Sigmoid colon (tissue), 7 donors: ENCODE results near the gene PRKN. TPM values are rescaled to one million over a fixed set of nuclear protein-coding genes. Genes with fewer than 3 reads are reported as not detected.

Source experiments
- DNase-seq: peaks from one replicate; pipeline ENCODE4 v3.0.0-alpha.2; 2019
- H3K27ac ChIP-seq, 4 donors: fragments of 200-600 bp; sonication (generic); one replicate each; pipeline ENCODE4 v1.5.1; 2016 to 2019; ENCODE audit warnings: mild to moderate bottlenecking in 1 of 4
- H3K27me3 ChIP-seq, 3 donors: fragments of 200-600 bp; sonication (generic); one replicate each; pipeline ENCODE4 v1.5.1; 2019; ENCODE audit warnings: mild to moderate bottlenecking in 1 of 3
- H3K36me3 ChIP-seq, 4 donors: fragments of 200-600 bp; sonication (generic); one replicate each; pipeline ENCODE4 v1.5.1; 2016 to 2019
- H3K4me1 ChIP-seq, 4 donors: fragments of 200-600 bp; sonication (generic); one replicate each; pipeline ENCODE4 v1.5.1; 2017 to 2019
- H3K4me3 ChIP-seq, 4 donors: fragments of 200-600 bp; sonication (generic); one replicate each; pipeline ENCODE4 v1.5.1; 2017 to 2019; ENCODE audit warnings: mild to moderate bottlenecking in 2 of 4, moderate library complexity in 1 of 4
- H3K9me3 ChIP-seq, 4 donors: fragments of 200-600 bp in 3 of 4; sonication (generic) in 3 of 4; one replicate each; pipeline versions ENCODE4 v1.5.1 to v1.6.1; 2013 to 2019
- CTCF ChIP-seq, 4 experiments: fragments of 450-650 bp in 3 of 4; fragments of 200-600 bp in 1 of 4; IDR thresholded peaks; one replicate each; pipeline ENCODE4 v1.5.1; 2016 to 2019; ENCODE audit warnings: antibody characterized with exemption in 4 of 4, mild to moderate bottlenecking in 3 of 4, moderate library complexity in 2 of 4
- EP300 ChIP-seq, 4 donors: sonication (generic); formaldehyde crosslinking; IDR thresholded peaks; one replicate each; pipeline ENCODE4 v1.6.1; 2017; ENCODE audit warnings: antibody characterized with exemption in 4 of 4
- POLR2A ChIP-seq, 2 donors: fragments of 450-650 bp; IDR thresholded peaks; one replicate each; pipeline ENCODE4 v1.6.1; 2016; ENCODE audit warnings: antibody characterized with exemption in 2 of 2, mild to moderate bottlenecking in 2 of 2, moderate library complexity in 2 of 2
- POLR2AphosphoS5 ChIP-seq, 4 donors: sonication (generic); formaldehyde crosslinking; IDR thresholded peaks; one replicate each; pipeline ENCODE4 v1.6.1; 2017; ENCODE audit warnings: antibody characterized with exemption in 4 of 4
- WGBS, 2 donors: extraction: QIAGEN DNeasy Blood & Tissue Kit; methylation state at CpG; one replicate each; pipeline ENCODE4 v1.1.7; 2013; 5-methylcytosine and 5-hydroxymethylcytosine counted together
- intact Hi-C: fragments of 100-400 bp; cut with DNase I; formaldehyde crosslinking; loops from one replicate; pipeline ENCODE4 v1.15.1; 2023
- polyA plus RNA-seq, 3 donors: library from polyadenylated mRNA; stranded (reverse); fragments of 200-250 nt; gene quantifications; one replicate each; pipeline ENCODE4 v1.2.3, GENCODE V29; 2013
- total RNA-seq, 4 donors: library from RNA; depleted of rRNA; stranded (reverse); fragments of >200 nt; gene quantifications; one replicate each; pipeline ENCODE4 v1.1.0, GENCODE V29; 2016
- donor health status: healthy with polysubstance abuse.
- donor health status: Bipolar disorder and iron deficiency.
- donor health status: healthy.

Gene PRKN
- total and polyA plus RNA-seq, 7 donors = 0.38 to 173 (median 9.7) TPM

- Histone ChIP-seq H3K27me3 (no peaks in the 10 kb centered on the region), H3K27ac (no peak overlapping the region), H3K9me3 (no peaks in the 10 kb centered on the region), H3K36me3 (no peaks in the 10 kb centered on the region), H3K4me3 (no peak overlapping the region), H3K4me1 (no peaks in the 10 kb centered on the region)
- no peak for DNase-seq
- TF ChIP-seq EP300 (IDR thresholded peaks at IDR 0.05) (no peak), POLR2A (IDR thresholded peaks at IDR 0.05) (no peak), CTCF (IDR thresholded peaks at IDR 0.05) (no peak), POLR2AphosphoS5 (IDR thresholded peaks at IDR 0.05) (no peak)
- WGBS, 2 donors = 92 to 93% methylated on average over 4 of the region's 4 CpGs
- intact Hi-C loops = no loop called here
Observed at GRCh38 chr6:162358625-162359024, 368.9 kb downstream of the PRKN start.

GRCh38 chr6:162345051-162345511, 382.5 kb downstream of the PRKN start:
- TF ChIP-seq POLR2AphosphoS5 (IDR thresholded peaks at IDR 0.05) (no peak), CTCF (IDR thresholded peaks at IDR 0.05) (no peak), EP300 (IDR thresholded peaks at IDR 0.05) (no peak)
- Histone ChIP-seq H3K9me3 (no peaks in the 10 kb centered on the region), H3K4me3 (no peak overlapping the region), H3K36me3 (no peaks in the 10 kb centered on the region), H3K27me3 (no peaks in the 10 kb centered on the region), H3K4me1 (no peaks in the 10 kb centered on the region), H3K27ac (no peak overlapping the region)
- 59 to 72% methylated on average over 4 of the region's 4 CpGs for WGBS, 2 donors
- intact Hi-C loops = no loop called here
- DNase-seq = no peak

GRCh38 chr6:162344646-162345010, 382.9 kb downstream of the PRKN start:
- TF ChIP-seq EP300 (IDR thresholded peaks at IDR 0.05) = no peak
- no peak for TF ChIP-seq CTCF (IDR thresholded peaks at IDR 0.05)
- TF ChIP-seq POLR2A (IDR thresholded peaks at IDR 0.05) = no peak
- Histone ChIP-seq H3K27me3 (no peaks in the 10 kb centered on the region), H3K36me3 (no peaks in the 10 kb centered on the region), H3K4me3 (no peak overlapping the region), H3K4me1 (no peaks in the 10 kb centered on the region), H3K9me3 (no peaks in the 10 kb centered on the region), H3K27ac (no peak overlapping the region)
- DNase-seq = no peak
- WGBS, 2 donors = 71 to 76% methylated on average over 2 of the region's 2 CpGs
- intact Hi-C loops = no loop called here

- DNase-seq = no peak
- intact Hi-C loops = no loop called here
- TF ChIP-seq POLR2AphosphoS5 (IDR thresholded peaks at IDR 0.05) = no peak
- TF ChIP-seq EP300 (IDR thresholded peaks at IDR 0.05) = no peak
- TF ChIP-seq CTCF (IDR thresholded peaks at IDR 0.05) = no peak
- no peak for TF ChIP-seq POLR2A (IDR thresholded peaks at IDR 0.05)
- Histone ChIP-seq H3K4me1 (no peaks in the 10 kb centered on the region), H3K27me3 (no peaks in the 10 kb centered on the region), H3K4me3 (no peak overlapping the region), H3K27ac (no peak overlapping the region), H3K36me3 (no peaks in the 10 kb centered on the region), H3K9me3 (no peaks in the 10 kb centered on the region)
- WGBS, 2 donors = 73 to 74% methylated on average over 8 of the region's 8 CpGs
Observed at GRCh38 chr6:162343936-162344645, 383.5 kb downstream of the PRKN start.
